Stomach (tissue), 9 donors: ENCODE results near the gene LAMTOR4. TPM values are rescaled to one million over a fixed set of nuclear protein-coding genes. Genes with fewer than 3 reads are reported as not detected.

Experiments
- DNase-seq, 2 donors: peaks; one replicate each; pipeline versions ENCODE4 v3.0.0 to v3.0.0-alpha.2; 2013 to 2019
- H3K27ac ChIP-seq, 5 donors: fragments of 200-600 bp in 4 of 5; sonication (generic) in 4 of 5; one replicate each; pipeline ENCODE4 v1.5.1; 2013 to 2019; ENCODE audit warnings: mild to moderate bottlenecking in 1 of 5, moderate library complexity in 1 of 5
- H3K27me3 ChIP-seq, 3 donors: fragments of 200-600 bp; sonication (generic); one replicate each; pipeline ENCODE4 v1.5.1; 2017 to 2019; ENCODE audit warnings: mixed run types in 1 of 3
- H3K36me3 ChIP-seq, 4 donors: fragments of 200-600 bp; sonication (generic); 1 replicate in 3 of 4; 2 replicates in 1 of 4; pipeline ENCODE4 v1.5.1; 2016 to 2019
- H3K4me1 ChIP-seq, 4 donors: fragments of 200-600 bp; sonication (generic); one replicate each; pipeline ENCODE4 v1.5.1; 2016 to 2019
- H3K4me3 ChIP-seq, 4 donors: fragments of 200-600 bp; sonication (generic) in 3 of 4; one replicate each; pipeline ENCODE4 v1.5.1; 2016 to 2019; ENCODE audit warnings: mild to moderate bottlenecking in 1 of 4
- H3K9me3 ChIP-seq, 4 donors: fragments of 200-600 bp; sonication (generic); one replicate each; pipeline ENCODE4 v1.5.1; 2016 to 2019
- CTCF ChIP-seq, 7 experiments: fragments of 450-650 bp in 4 of 7; fragments of 200-600 bp in 3 of 7; sonication (generic) in 3 of 7; IDR thresholded peaks; one replicate each; pipeline ENCODE4 v1.5.1; 2016 to 2019; ENCODE audit warnings: antibody characterized with exemption in 7 of 7, control low read depth in 2 of 7, mild to moderate bottlenecking in 1 of 7
- EP300 ChIP-seq: sonication (generic); formaldehyde crosslinking; IDR thresholded peaks from one replicate; pipeline ENCODE4 v1.6.1; 2017; ENCODE audit warnings: antibody characterized with exemption
- POLR2A ChIP-seq, 4 donors: fragments of 450-650 bp; IDR thresholded peaks; one replicate each; pipeline ENCODE4 v1.6.1; 2016; ENCODE audit warnings: antibody characterized with exemption in 4 of 4, control low read depth in 2 of 4, mild to moderate bottlenecking in 1 of 4, moderate library complexity in 1 of 4
- POLR2AphosphoS5 ChIP-seq, 3 donors: sonication (generic); formaldehyde crosslinking; IDR thresholded peaks; one replicate each; pipeline ENCODE4 v1.6.1; 2016; ENCODE audit warnings: antibody characterized with exemption in 3 of 3
- WGBS, 5 donors: extraction: QIAGEN DNeasy Blood & Tissue Kit in 3 of 5; methylation state at CpG; one replicate each; pipeline versions ENCODE4 v1.1.5 to v1.1.7; 2013 to 2018; 5-methylcytosine and 5-hydroxymethylcytosine counted together
- intact Hi-C: fragments of 100-400 bp; cut with DNase I; formaldehyde crosslinking; loops from one replicate; pipeline ENCODE4 v1.15.1; 2023; ENCODE audit warnings: low total_unique reads
- polyA plus RNA-seq, 3 donors: library from polyadenylated mRNA; stranded (reverse); fragments of 200-250 nt; gene quantifications; one replicate each; pipeline ENCODE4 v1.2.3, GENCODE V29; 2013
- total RNA-seq, 5 donors: library from RNA; depleted of rRNA; stranded (reverse); fragments of >200 nt; gene quantifications; one replicate each; pipeline versions ENCODE4 v1.1.0 to v1.2.3, GENCODE V29; 2014 to 2016
- donor health status: healthy with polysubstance abuse.
- donor health status: Bipolar disorder and iron deficiency.
- donor health status: healthy.

The LAMTOR4 gene
- total and polyA plus RNA-seq, 8 donors = 26.3 to 889 (median 274) TPM

- WGBS, 5 donors = 0 to 1% (median 1%) methylated on average over 41 to 87 of the region's 87 CpGs
These were observed 9.7 kb downstream of the LAMTOR4 start, which contains the start of gene TRAPPC14 for GRCh38 chr7:100158229-100159098. Gene TRAPPC14, minus strand, starts transcription at chr7:100158723. Its CDS starts 224 bp downstream, at chr7:100158499.

GRCh38 chr7:100159099-100159623 is 10.4 kb downstream of the LAMTOR4 start:
- Histone ChIP-seq H3K27ac (peak overlapping the region; percentile 83 to 93 (median 90)), H3K27me3 (no peaks in the 10 kb centered on the region), H3K4me3 (peak overlapping the region; percentile 81 to 99 (median 91)), H3K4me1 (peaks cover 12 to 48% (median 43%) of the 10 kb centered on the region in 4 donors), H3K36me3 (peaks cover 20 to 31% (median 28%) of the 10 kb centered on the region in 4 donors), H3K9me3 (no peaks in the 10 kb centered on the region)
- no peak for DNase-seq
- intact Hi-C loops = no loop called here
- WGBS, 5 donors = 62 to 73% (median 69%) methylated on average over 7 of the region's 7 CpGs
- TF ChIP-seq POLR2A (IDR thresholded peaks at IDR 0.05) (no peak), POLR2AphosphoS5 (IDR thresholded peaks at IDR 0.05) (no peak), EP300 (no peak), CTCF (IDR thresholded peaks at IDR 0.05) (no peak)

More at GRCh38 chr7:100158229-100159098, 9.7 kb downstream of the LAMTOR4 start, which contains the start of gene TRAPPC14:
- Histone ChIP-seq H3K9me3 (no peaks in the 10 kb centered on the region), H3K4me3 (peak within 1 kb of the TSS; percentile 81 to 99 (median 91)), H3K27ac (peak within 1 kb of the TSS; percentile 83 to 93 (median 90)), H3K36me3 (peaks cover 27 to 38% (median 35%) of the 10 kb centered on the region in 4 donors), H3K4me1 (peaks cover 12 to 53% (median 47%) of the 10 kb centered on the region in 4 donors), H3K27me3 (no peaks in the 10 kb centered on the region)
- intact Hi-C loops = no loop called here
- TF ChIP-seq POLR2AphosphoS5 (IDR thresholded peaks at IDR 0.05) = peak in 2 of 3 donors; percentile 42 to 76
- TF ChIP-seq CTCF (IDR thresholded peaks at IDR 0.05) = no peak
- DNase-seq = peak; percentile 92 to 97

- H3K9me3 ChIP-seq = no peaks in the 10 kb centered on the region
- WGBS, 5 donors = 83 to 93% (median 91%) methylated on average over 16 to 18 of the region's 18 CpGs
- peaks cover 12 to 38% (median 34%) of the 10 kb centered on the region in 4 donors for H3K4me1 ChIP-seq
- H3K27me3 ChIP-seq = peaks cover 0 to under 1% (median 0%) of the 10 kb centered on the region in 3 donors
- H3K4me3 ChIP-seq = no peak overlapping the region
- no peak for DNase-seq
- no peak overlapping the region for H3K27ac ChIP-seq
- peaks cover 16 to 22% (median 19%) of the 10 kb centered on the region in 4 donors for H3K36me3 ChIP-seq
- no peak for TF ChIP-seq POLR2A (IDR thresholded peaks at IDR 0.05)
- TF ChIP-seq CTCF (IDR thresholded peaks at IDR 0.05) = no peak
- TF ChIP-seq POLR2AphosphoS5 (IDR thresholded peaks at IDR 0.05) = no peak
- no peak for TF ChIP-seq EP300
- intact Hi-C loops = no loop called here
These were observed 11.3 kb downstream of the LAMTOR4 start for GRCh38 chr7:100160067-100160466.

- peaks cover 0 to 29% (median 0%) of the 10 kb centered on the region in 3 donors for H3K27me3 ChIP-seq
- DNase-seq = peak in 1 of 2 donors; percentile 69
- H3K27ac ChIP-seq = no peak overlapping the region
- no peak for TF ChIP-seq CTCF (IDR thresholded peaks at IDR 0.05)
- no peak for TF ChIP-seq POLR2AphosphoS5 (IDR thresholded peaks at IDR 0.05)
- no peak for TF ChIP-seq EP300
- no peak for TF ChIP-seq POLR2A (IDR thresholded peaks at IDR 0.05)
- no peaks in the 10 kb centered on the region for H3K9me3 ChIP-seq
- peaks cover 7 to 23% (median 18%) of the 10 kb centered on the region in 4 donors for H3K4me1 ChIP-seq
- 37 to 59% (median 46%) methylated on average over 6 of the region's 6 CpGs for WGBS, 5 donors
- no peak overlapping the region for H3K4me3 ChIP-seq
- H3K36me3 ChIP-seq = no peaks in the 10 kb centered on the region
- intact Hi-C loops = no loop called here
These were observed 14.4 kb downstream of the LAMTOR4 start for GRCh38 chr7:100163006-100163531.
